Measurements from ENCODE around the gene TSEN54. TPM values are rescaled to one million over a fixed set of nuclear protein-coding genes. Genes with fewer than 3 reads are reported as not detected.
A peak's percentile ranks its signal among the peaks of the same experiment; 100 is the strongest.
"Not testable (repeated sequence)": the region's sequence is repeated elsewhere in the genome, so short reads cannot be mapped to it uniquely, and the experiment has no call there.

The TSEN54 gene
- 14.9 and 22.7 TPM in 2 replicates for total RNA-seq (2014; rRNA removed; shearing (Covaris generic))

DNA sequence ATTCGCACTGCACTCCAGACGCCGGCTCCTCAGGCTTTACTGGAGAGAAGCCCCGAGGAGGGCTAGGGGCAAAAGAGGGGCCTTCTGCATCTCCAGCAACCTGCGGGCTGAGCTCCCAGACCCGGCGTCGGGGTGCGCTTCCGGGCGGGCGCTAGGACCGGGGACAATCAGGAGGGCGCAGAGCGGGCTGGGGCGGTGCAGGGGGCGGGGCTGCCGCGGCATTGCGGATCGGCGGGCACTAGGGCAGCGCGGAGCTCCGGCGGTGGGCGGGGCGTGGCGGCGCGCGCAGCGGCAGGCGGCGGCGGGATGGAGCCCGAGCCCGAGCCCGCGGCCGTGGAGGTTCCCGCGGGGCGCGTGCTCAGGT lies at the start of gene TSEN54:
Gene TSEN54 (plus strand): TSS at position 274 of the 364 bp plus-strand sequence. CDS start 33 bp downstream, at position 307.
- peak; percentile 87 for DNase-seq (ENCODE audit: low read depth)

GRCh38 chr17:75468291-75468754 lies 48.0 kb upstream of the TSEN54 start:
- no peak for DNase-seq (ENCODE audit: low read depth)

DNA sequence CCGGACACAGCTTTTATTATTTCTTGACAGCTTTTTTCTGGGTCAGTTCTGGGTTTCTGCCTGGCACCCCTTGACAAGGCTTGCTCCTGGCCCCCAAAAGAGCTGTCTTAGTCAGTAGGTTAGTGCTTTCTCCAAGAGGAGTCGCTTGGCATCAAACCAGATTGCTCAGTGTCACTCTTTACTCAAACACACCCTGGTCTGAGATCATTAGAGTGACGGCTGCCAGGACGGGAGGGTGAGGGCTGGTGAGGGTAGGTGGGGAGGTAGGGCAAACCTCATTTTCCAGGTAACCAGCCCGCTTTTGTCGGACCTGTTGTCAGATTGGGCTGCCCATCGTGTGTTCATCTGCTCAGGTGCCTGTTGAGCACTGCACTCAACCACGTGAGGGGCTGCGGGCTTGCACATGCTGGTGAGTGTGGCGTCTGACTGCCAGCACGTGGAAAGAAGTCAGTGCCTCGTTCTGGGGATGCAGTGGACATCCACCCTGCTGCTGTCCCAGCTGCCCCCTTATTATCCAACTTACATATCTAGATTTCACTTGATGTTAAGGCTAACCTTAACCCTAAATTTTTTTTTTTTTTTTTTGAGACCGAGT lies 47.5 kb upstream of the TSEN54 start:
- no peak for DNase-seq (ENCODE audit: low read depth)

GRCh38 chr17:75471207-75471606 lies 45.1 kb upstream of the TSEN54 start:
- DNase-seq (ENCODE audit: low read depth) = peak; percentile 47

- DNase-seq (ENCODE audit: low read depth) = peak; percentile 13
These were observed 44.2 kb upstream of the TSEN54 start for GRCh38 chr17:75472119-75472518.

DNA sequence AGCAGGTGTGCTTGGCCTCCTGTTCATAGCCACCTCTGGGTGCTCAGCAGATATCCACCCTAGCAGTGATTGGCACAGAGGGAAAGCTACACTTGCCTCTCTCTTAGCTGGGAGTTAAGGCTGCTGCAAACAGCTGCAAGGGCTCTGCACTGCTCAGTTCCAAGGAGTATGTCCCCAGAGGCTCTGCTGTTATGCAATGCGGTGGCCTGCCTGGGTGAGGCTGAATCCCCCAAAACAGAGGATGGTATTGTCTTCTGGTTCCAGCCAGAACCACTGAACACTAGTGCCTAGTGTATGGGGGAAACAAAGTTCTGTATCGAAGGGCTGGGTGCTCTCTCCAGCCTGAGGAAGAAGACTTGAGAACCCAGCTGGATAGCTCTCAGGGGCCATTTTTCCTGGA lies 43.1 kb upstream of the TSEN54 start:
- DNase-seq (ENCODE audit: low read depth) = no peak

DNA sequence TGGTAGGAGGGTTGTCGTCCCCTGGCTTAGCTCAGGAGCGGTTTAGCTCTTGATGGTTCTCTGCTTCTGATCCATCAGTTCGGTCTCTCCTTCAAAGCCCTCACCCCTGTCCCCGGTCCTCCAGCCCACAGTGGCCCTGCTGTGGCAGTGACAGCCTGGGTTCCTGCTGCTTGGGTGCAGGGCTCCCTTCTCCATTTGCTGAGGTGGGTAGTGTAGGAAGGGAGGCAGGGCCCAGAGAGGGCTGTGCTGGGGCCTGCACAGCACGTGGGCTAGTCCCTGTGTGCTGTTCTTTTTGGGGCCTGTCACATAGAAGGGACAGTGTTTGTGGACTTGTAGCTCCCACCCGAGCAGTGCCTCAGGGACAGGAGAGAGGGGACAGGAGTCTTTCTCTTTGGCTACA lies 41.6 kb upstream of the TSEN54 start:
- DNase-seq (ENCODE audit: low read depth) = no peak

DNA sequence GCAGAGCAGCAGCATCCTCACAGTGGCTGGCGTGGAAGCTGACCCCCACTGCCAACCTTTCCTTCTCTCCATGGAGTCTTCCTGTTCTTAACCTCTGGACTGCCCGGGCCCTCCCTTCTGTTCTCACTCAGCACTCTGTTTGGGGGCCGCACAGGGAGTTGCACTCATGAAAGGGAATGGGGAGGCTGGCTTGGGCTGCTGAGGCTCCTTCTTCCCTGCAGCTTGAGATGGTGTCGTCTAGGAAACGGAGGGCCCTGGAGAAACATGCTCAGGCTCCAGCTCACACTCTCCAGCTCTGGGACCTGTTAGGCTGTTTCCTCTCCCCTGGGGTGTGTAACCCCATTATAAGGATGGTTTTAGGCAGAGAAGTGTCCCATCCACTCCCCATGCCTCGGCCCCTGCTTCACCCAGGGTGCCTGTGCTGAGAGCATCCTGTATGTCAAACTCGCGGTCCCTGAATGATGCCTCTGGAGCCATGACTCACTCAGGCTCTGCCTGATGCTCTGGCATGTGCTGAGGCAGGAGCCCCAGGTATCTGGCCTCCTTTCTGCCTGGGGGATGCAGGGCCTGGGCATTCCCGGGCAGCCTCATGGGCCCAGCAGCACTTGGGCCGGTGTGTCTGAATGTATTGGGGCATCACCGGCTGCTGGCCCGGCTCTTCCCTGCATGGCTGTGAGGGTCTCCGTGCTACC lies 41.0 kb upstream of the TSEN54 start:
- no peak for DNase-seq (ENCODE audit: low read depth)

GRCh38 chr17:75475851-75476250 lies 40.5 kb upstream of the TSEN54 start:
- no peak for DNase-seq (ENCODE audit: low read depth)

DNA sequence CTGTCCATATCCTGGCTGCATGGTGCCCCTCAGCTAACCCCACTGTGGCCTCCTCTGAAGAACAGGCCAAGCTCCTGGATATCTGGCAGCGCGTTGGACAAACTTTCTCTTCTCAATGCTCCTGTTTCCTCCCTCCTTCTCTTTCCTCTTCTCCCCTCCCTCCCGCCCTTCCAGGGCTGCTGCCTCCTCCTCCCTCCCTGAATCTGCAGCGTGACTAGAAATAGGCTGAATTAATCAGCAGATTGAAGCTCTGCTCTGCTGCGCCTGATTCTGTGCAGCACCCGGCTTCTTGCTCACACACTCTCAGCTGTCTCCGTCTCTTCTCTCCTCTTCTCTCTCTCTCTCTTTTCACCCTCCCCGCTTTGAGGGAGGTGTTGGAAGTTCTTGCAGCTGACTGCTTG lies 40.1 kb upstream of the TSEN54 start:
- DNase-seq (ENCODE audit: low read depth) = no peak

DNA sequence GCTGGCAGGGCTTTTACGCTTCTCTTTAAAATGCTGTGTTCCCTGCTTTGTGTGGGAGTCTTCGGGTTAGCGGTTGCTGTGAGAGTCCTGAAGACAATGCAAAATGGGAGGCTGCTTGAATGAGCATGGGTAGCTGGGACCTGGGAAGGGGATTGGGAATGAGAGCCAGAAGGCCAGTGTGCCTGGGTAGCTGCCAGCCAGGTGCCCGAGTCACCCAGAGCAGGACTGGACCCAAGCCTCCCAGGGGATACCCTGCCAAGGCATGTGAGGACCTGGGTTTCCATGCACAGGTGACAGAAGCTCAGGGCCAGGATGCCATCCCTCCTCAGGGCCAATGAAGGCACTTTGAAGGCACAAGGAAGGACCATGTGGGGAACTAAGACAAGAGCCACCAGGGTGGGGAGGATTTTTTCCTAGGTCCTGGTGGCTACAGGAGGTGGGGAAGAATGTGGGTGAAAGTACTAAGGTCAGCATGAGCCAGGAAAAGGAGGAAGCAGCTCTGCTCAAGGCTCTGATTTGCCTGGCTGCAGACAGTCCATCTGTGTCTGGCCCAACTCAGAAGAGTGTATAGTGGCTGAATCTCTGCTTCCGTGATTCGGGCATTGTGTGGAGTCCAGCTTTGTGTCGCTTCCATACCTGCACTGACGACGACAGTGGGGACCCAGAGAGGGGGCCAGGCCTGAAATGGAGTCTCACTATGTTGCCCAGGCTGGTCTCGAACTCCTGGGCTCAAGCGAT lies 39.4 kb upstream of the TSEN54 start:
- no peak for DNase-seq (ENCODE audit: low read depth)

- DNase-seq (ENCODE audit: low read depth) = not testable (repeated sequence)
These were observed 38.9 kb upstream of the TSEN54 start for GRCh38 chr17:75477490-75477862.

DNA sequence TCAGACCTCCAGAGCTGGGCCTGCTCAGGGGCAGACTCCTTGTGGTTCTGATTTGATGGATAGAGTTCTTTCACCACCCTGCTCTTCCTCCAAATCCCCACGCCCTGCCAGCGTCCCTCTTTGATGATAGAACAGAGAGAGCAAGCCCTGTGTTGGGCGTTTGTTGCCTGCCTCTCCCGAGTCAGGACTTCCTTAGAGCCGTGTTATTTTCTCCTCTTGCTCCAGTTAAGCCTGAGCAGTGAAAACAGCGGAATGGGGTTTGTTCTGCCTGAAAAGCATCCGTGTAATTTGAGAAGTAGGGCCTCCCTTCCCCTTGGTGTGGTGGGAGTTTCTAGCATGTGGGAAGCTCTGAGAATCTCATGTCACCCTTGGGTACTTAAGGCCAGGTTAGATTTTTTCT lies 37.8 kb upstream of the TSEN54 start:
- DNase-seq (ENCODE audit: low read depth) = no peak

DNA sequence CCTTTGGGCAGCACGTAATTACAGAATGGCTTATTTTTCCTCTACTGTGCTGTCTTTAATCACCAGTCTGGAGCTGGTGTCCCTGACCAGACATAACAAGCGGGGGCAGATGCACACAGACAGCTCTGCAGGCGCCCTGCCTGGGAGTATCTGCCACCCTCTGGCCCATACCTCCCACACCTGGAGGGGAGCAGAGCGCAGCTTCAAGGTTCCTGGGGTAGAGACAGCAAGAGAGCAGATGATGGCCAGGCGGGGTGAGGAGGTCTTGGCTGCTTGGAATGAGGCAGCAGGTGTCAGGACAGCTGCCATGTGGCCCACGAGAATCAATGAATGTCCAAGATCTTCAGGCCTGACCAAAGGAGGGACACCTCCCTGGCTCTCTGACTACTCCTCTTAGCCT lies 36.0 kb upstream of the TSEN54 start:
- DNase-seq (ENCODE audit: low read depth) = no peak

- DNase-seq (ENCODE audit: low read depth) = no peak
These were observed 34.9 kb upstream of the TSEN54 start for GRCh38 chr17:75481194-75482068.

DNA sequence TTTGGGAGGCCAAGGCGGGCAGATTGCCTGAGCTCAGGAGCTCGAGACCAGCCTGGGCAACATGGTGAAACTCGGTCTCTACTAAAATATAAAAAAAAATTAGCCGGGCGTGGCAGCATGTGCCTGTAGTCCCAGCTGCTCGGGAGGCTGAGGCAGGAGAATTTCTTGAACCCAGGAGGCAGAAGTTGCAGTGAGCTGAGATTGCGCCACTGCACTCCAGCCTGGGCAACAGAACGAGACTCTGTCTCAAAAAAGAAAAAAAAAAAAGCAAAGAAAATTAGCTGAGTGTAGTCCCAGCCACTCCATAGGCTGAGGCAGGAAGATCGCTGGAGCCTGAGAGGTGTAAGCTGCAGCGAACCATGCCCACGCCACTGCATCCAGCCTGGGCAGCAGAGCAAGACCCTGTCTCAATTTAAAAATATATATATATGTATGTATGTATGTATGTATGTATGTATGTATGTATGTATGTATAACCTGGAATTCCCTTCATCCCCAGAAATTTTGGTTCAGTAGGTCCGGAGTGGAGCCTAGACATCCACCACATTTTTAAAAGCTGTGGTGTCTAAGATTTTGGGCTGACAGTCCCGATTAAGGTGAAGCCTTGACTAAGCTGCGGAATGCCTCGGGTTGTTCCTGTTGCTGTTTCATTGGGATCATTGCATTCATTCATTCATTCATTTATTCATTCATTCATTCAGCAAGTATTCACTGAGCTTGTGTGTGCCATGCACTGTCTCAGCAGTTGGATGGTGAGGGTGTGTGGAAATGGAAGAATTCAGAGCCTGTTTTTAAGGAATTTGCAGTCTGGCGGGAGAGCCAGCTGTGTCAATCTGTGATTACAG lies 34.0 kb upstream of the TSEN54 start:
- no peak for DNase-seq (ENCODE audit: low read depth)

GRCh38 chr17:75485688-75486087 lies 30.6 kb upstream of the TSEN54 start:
- no peak for DNase-seq (ENCODE audit: low read depth)

DNA sequence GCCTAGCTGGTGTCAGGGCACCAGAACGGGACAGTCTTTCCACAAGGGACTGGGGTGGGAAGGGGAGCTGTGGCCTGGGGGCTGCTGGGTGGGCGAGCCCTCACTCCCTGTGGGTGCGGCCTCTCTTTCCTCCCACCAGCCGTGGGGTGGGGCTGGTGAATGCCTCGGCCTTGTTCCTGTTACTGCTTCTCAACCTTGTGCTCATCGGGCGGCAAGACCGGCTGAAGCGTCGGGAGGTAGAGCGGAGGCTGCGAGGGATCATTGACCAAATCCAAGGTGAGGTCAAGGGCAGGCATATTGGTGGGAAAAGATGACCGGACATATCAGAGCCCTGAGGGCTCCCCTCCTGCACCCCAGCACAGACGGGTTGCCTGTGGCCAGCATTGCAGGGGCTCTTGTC lies 30.2 kb upstream of the TSEN54 start:
- no peak for DNase-seq (ENCODE audit: low read depth)

DNA sequence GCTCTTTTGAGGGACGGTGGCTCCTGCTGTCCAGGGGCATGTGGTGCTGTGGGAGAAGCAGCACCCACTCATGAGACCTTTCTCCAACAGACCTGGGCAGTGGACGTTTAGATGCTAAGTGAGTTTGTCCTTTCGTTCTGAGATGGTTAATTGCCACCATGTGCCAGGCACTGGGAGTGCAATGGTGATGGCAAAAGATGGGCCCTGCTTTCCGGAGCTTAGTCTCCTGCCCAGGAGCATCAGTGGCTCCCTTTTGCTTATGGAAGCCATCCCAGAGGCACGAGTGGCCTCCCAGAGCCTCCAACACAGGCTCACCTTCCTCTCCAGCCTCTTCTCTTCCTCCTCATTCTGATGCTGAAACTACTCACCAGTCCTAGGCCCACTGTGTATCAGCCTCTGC lies 29.4 kb upstream of the TSEN54 start:
- no peak for DNase-seq (ENCODE audit: low read depth)

GRCh38 chr17:75487351-75488070 lies 28.8 kb upstream of the TSEN54 start:
- no peak for DNase-seq (ENCODE audit: low read depth)

Data from M059J (cell line).